DMS53 treated with DMSO at 0.1 percent for 48 hours (cell line): Measurements from ENCODE around the gene ZC3H18.
"Not testable (repeated sequence)": the region's sequence is repeated elsewhere in the genome, so short reads cannot be mapped to it uniquely, and the experiment has no call there.

ENCODE experiments used
- DNase-seq: peaks from one replicate; lab custom pipeline; 2025; ENCODE audit not compliant: unreplicated experiment; lab: John Stamatoyannopoulos, UW

Gene ZC3H18

GRCh38 chr16:88600539-88600896 is 30.3 kb downstream of the ZC3H18 start:
- DNase-seq, result no peak

GRCh38 chr16:88601313-88602036 is 31.3 kb downstream of the ZC3H18 start:
- no peak for DNase-seq

- DNase-seq, result no peak
These were observed 31.9 kb downstream of the ZC3H18 start for GRCh38 chr16:88602091-88602490.

- no peak for DNase-seq
These were observed 35.3 kb downstream of the ZC3H18 start for GRCh38 chr16:88605186-88606147.

- DNase-seq, result no peak
These were observed 36.0 kb downstream of the ZC3H18 start for GRCh38 chr16:88606148-88606757.

GRCh38 chr16:88608076-88608475 is 37.9 kb downstream of the ZC3H18 start:
- DNase-seq, result no peak

GRCh38 chr16:88609426-88609825 is 39.2 kb downstream of the ZC3H18 start:
- not testable (repeated sequence) for DNase-seq

- no peak for DNase-seq
These were observed 39.9 kb downstream of the ZC3H18 start for GRCh38 chr16:88610080-88610479.

GRCh38 chr16:88610909-88611812 is 41.0 kb downstream of the ZC3H18 start:
- DNase-seq, result no peak

GRCh38 chr16:88613293-88613692 is 43.1 kb downstream of the ZC3H18 start:
- DNase-seq, result no peak

GRCh38 chr16:88613911-88614817 is 44.0 kb downstream of the ZC3H18 start:
- DNase-seq, result no peak

GRCh38 chr16:88614818-88615580 is 44.8 kb downstream of the ZC3H18 start:
- no peak for DNase-seq

- DNase-seq, result no peak
These were observed 46.1 kb downstream of the ZC3H18 start for GRCh38 chr16:88616320-88616719.

- DNase-seq, result no peak
These were observed 46.5 kb downstream of the ZC3H18 start for GRCh38 chr16:88616736-88617135.

- DNase-seq, result peak; percentile 34
These were observed 47.2 kb downstream of the ZC3H18 start for GRCh38 chr16:88617268-88618031.

- DNase-seq, result no peak
These were observed 48.2 kb downstream of the ZC3H18 start for GRCh38 chr16:88618182-88618955.

GRCh38 chr16:88618956-88619667 is 48.9 kb downstream of the ZC3H18 start:
- no peak for DNase-seq
